HCT116 (cell line): ENCODE data around the gene EIF3L.

Source experiments
- CEBPB ChIP-seq: IDR thresholded peaks from 2 replicates; pipeline ENCODE4 v1.6.1; 2012; ENCODE audit warnings: low read depth
- ELF1 ChIP-seq: IDR thresholded peaks from 2 replicates; pipeline ENCODE4 v1.6.1; 2012; ENCODE audit warnings: low read depth, borderline replicate concordance
- EZH2phosphoT487 ChIP-seq: fragments of 200-600 bp; IDR thresholded peaks from 2 replicates; pipeline ENCODE4 v1.6.1; 2018; ENCODE audit warnings: antibody characterized with exemption, borderline replicate concordance
- POLR2A ChIP-seq: IDR thresholded peaks from 2 replicates; pipeline ENCODE4 v1.7.0; 2011; ENCODE audit warnings: borderline replicate concordance; ENCODE audit not compliant: insufficient read depth, insufficient read length; ENCODE audit errors: extremely low read depth
- ZFX ChIP-seq: fragments of 450-650 bp; IDR thresholded peaks from 2 replicates; pipeline ENCODE4 v1.6.1; 2017
- TF ChIP-seq, protein P1 (sequence below), 3 experiments: fragments of 200-600 bp in 1 of 3; sonication (generic) in 1 of 3; IDR thresholded peaks in 2 of 3; conservative IDR thresholded peaks in 1 of 3; 2 replicates each; pipeline ENCODE4 v1.5.1; 2012 to 2017; ENCODE audit warnings: low read depth in 2 of 3, low read length in 2 of 3, antibody characterized with exemption in 1 of 3, borderline replicate concordance in 1 of 3, control low read depth in 1 of 3, mild to moderate bottlenecking in 1 of 3, mixed read lengths in 1 of 3, mixed run types in 1 of 3, moderate library complexity in 1 of 3; ENCODE audit not compliant: insufficient read depth in 1 of 3
- TF ChIP-seq, protein P2 (sequence below): IDR thresholded peaks from 2 replicates; pipeline ENCODE4 v1.6.1; 2012

DNA sequence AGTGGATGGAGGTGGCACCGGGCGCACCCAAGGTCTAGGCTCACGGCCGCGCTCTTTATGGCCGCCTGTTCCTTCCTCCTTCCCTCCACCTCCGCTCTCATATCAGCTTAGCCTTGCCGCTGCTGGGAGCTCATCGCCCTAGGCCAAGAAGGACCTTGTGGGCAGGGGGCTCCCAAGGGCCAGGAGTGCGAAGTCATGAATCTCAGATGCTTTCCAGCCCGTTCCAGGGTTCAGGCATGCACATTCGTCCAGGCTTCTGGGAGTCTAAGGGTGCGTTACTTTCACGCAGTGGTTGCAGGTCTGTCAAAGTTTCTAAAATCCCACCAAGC is 30.1 kb upstream of the EIF3L start:
- TF ChIP-seq, protein P1, sequence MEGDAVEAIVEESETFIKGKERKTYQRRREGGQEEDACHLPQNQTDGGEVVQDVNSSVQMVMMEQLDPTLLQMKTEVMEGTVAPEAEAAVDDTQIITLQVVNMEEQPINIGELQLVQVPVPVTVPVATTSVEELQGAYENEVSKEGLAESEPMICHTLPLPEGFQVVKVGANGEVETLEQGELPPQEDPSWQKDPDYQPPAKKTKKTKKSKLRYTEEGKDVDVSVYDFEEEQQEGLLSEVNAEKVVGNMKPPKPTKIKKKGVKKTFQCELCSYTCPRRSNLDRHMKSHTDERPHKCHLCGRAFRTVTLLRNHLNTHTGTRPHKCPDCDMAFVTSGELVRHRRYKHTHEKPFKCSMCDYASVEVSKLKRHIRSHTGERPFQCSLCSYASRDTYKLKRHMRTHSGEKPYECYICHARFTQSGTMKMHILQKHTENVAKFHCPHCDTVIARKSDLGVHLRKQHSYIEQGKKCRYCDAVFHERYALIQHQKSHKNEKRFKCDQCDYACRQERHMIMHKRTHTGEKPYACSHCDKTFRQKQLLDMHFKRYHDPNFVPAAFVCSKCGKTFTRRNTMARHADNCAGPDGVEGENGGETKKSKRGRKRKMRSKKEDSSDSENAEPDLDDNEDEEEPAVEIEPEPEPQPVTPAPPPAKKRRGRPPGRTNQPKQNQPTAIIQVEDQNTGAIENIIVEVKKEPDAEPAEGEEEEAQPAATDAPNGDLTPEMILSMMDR (IDR thresholded peaks at IDR 0.05 in 2 of 3, conservative IDR thresholded peaks at IDR 0.05 in 1 of 3; ENCODE audit: borderline replicate concordance in 1 of 3, insufficient read depth in 1 of 3, low read depth in 2 of 3, low read length in 2 of 3): no peak
- TF ChIP-seq, protein P2, sequence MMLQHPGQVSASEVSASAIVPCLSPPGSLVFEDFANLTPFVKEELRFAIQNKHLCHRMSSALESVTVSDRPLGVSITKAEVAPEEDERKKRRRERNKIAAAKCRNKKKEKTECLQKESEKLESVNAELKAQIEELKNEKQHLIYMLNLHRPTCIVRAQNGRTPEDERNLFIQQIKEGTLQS: no peak
- TF ChIP-seq ELF1 (no peak), POLR2A (no peak), ZFX (no peak), CEBPB (no peak), EZH2phosphoT487 (no peak)
